IMR-90 (cell line): ENCODE measurements around the gene PHF21B. TPM values are rescaled to one million over a fixed set of nuclear protein-coding genes. Genes with fewer than 3 reads are reported as not detected.

Experiments
- ATAC-seq: fragments of 200-7000 bp; cut with Tn5 transposase; 2 replicates; pipeline ENCODE4 v1.9.1; 2020; ENCODE audit warnings: low read depth, mild to moderate bottlenecking, moderate library complexity
- BruUV-seq: library from RNA; stranded (reverse); fragments of 400-500 nt; replicated peaks from 2 replicates; lab custom pipeline; 2021; lab: Mats Ljungman, UMichigan
- CTCF ChIA-PET: fragments of 300-600 bp; formaldehyde crosslinking; extraction: SDS; loops from one replicate; lab custom pipeline; 2021; ENCODE audit warnings: antibody characterized with exemption; lab: Yijun Ruan, JAX
- POLR2A ChIA-PET: fragments of 300-600 bp; sonication (Branson Sonifier 250); formaldehyde crosslinking; loops from one replicate; lab custom pipeline; 2022; ENCODE audit warnings: antibody characterized with exemption; ENCODE audit not compliant: unreplicated experiment; lab: Charles Lee
- DNase-seq: peaks from one replicate; pipeline ENCODE4 v3.0.0; 2013
- H2AFZ ChIP-seq: replicated peaks from 2 replicates; pipeline ENCODE3; 2013; ENCODE audit warnings: low read length, mild to moderate bottlenecking; ENCODE audit not compliant: poor library complexity
- H2AK5ac ChIP-seq: 2 replicates; pipeline ENCODE4 v1.6.1; 2013; ENCODE audit warnings: low read depth, low read length, inconsistent platforms
- H2AK9ac ChIP-seq: replicated peaks from 2 replicates; pipeline ENCODE3; 2013; ENCODE audit warnings: mild to moderate bottlenecking, low read depth, low read length, moderate library complexity; ENCODE audit not compliant: poor library complexity
- H2BK120ac ChIP-seq: 2 replicates; pipeline ENCODE4 v1.6.1; 2013; ENCODE audit warnings: low read depth, low read length, inconsistent platforms
- H2BK15ac ChIP-seq: 3 replicates; pipeline ENCODE4 v1.6.1; 2013; ENCODE audit warnings: low read depth, low read length, inconsistent platforms
- H2BK20ac ChIP-seq: 2 replicates; pipeline ENCODE4 v1.6.1; 2013; ENCODE audit warnings: low read depth, mild to moderate bottlenecking, inconsistent platforms, low read length, moderate library complexity
- H2BK5ac ChIP-seq: 2 replicates; pipeline ENCODE4 v1.6.1; 2013; ENCODE audit warnings: mild to moderate bottlenecking, low read depth, low read length, inconsistent platforms; ENCODE audit not compliant: poor library complexity, severe bottlenecking
- H3K14ac ChIP-seq: replicated peaks from 2 replicates; pipeline ENCODE4 v1.6.1; 2013; ENCODE audit warnings: low read depth, low read length, inconsistent platforms
- H3K18ac ChIP-seq: 2 replicates; pipeline ENCODE4 v1.6.1; 2013; ENCODE audit warnings: low read depth, low read length, control low read depth
- H3K23ac ChIP-seq: 2 replicates; pipeline ENCODE4 v1.6.1; 2013; ENCODE audit warnings: low read depth, low read length, inconsistent platforms
- H3K27ac ChIP-seq: 2 replicates; pipeline ENCODE4 v1.5.1; 2013; ENCODE audit warnings: mild to moderate bottlenecking, control low read depth, low read length; ENCODE audit not compliant: insufficient read depth
- H3K27me3 ChIP-seq: 2 replicates; pipeline ENCODE4 v1.6.1; 2013; ENCODE audit warnings: low read length; ENCODE audit not compliant: control insufficient read depth, insufficient read depth
- H3K36me3 ChIP-seq: 2 replicates; pipeline ENCODE4 v1.6.1; 2013; ENCODE audit warnings: low read length, mixed read lengths; ENCODE audit not compliant: control insufficient read depth, insufficient read depth
- H3K4ac ChIP-seq: 2 replicates; pipeline ENCODE4 v1.6.1; 2013; ENCODE audit warnings: low read depth, low read length, inconsistent platforms
- H3K4me1 ChIP-seq: 2 replicates; pipeline ENCODE4 v1.6.1; 2013; ENCODE audit warnings: low read length, mixed read lengths; ENCODE audit not compliant: control insufficient read depth, insufficient read depth
- H3K4me2 ChIP-seq: 2 replicates; pipeline ENCODE4 v1.6.1; 2013; ENCODE audit warnings: low read depth, mild to moderate bottlenecking, control low read depth, low read length, moderate library complexity
- H3K4me3 ChIP-seq: 2 replicates; pipeline ENCODE4 v1.5.1; 2013; ENCODE audit warnings: low read depth, mild to moderate bottlenecking, control low read depth, low read length, moderate library complexity; ENCODE audit not compliant: insufficient read depth
- H3K56ac ChIP-seq: 2 replicates; pipeline ENCODE4 v1.6.1; 2013; ENCODE audit warnings: low read length, inconsistent platforms; ENCODE audit not compliant: insufficient read depth; ENCODE audit errors: extremely low read depth
- H3K79me1 ChIP-seq, 2 experiments: 2 replicates each; pipeline ENCODE4 v1.6.1; 2013; ENCODE audit warnings: low read length in 2 of 2, inconsistent platforms in 1 of 2, low read depth in 1 of 2
- H3K9ac ChIP-seq: 2 replicates; pipeline ENCODE4 v1.6.1; 2013; ENCODE audit warnings: low read depth, low read length, control low read depth
- H3K9me1 ChIP-seq: 2 replicates; pipeline ENCODE4 v1.6.1; 2013; ENCODE audit warnings: low read length, inconsistent platforms; ENCODE audit not compliant: insufficient read depth
- H3K9me3 ChIP-seq: 2 replicates; pipeline ENCODE4 v1.6.1; 2013; ENCODE audit warnings: low read length; ENCODE audit not compliant: control insufficient read depth, insufficient read depth
- H4K20me1 ChIP-seq: 2 replicates; pipeline ENCODE4 v1.6.1; 2013; ENCODE audit warnings: low read length, inconsistent platforms; ENCODE audit not compliant: insufficient read depth
- H4K5ac ChIP-seq: 2 replicates; pipeline ENCODE4 v1.6.1; 2013; ENCODE audit warnings: mild to moderate bottlenecking, low read depth, low read length, control low read depth
- H4K8ac ChIP-seq, 2 experiments: 2 replicates each; pipeline ENCODE4 v1.6.1; 2013; ENCODE audit warnings: low read depth in 2 of 2, low read length in 2 of 2, control low read depth in 1 of 2, inconsistent platforms in 1 of 2
- H4K91ac ChIP-seq: 2 replicates; pipeline ENCODE4 v1.6.1; 2013; ENCODE audit warnings: low read depth, low read length, inconsistent platforms; ENCODE audit not compliant: insufficient read depth
- BHLHE40 ChIP-seq: fragments of 150-350 bp; IDR thresholded peaks from 2 replicates; pipeline ENCODE4 v1.6.1; 2016; ENCODE audit warnings: mild to moderate bottlenecking, low read depth, low read length
- CEBPB ChIP-seq: IDR thresholded peaks from 2 replicates; pipeline ENCODE4 v1.6.1; 2012; ENCODE audit warnings: low read depth, low read length, improper control_type of control experiment
- CHD1 ChIP-seq: IDR thresholded peaks from 2 replicates; pipeline ENCODE4 v1.6.1; 2012; ENCODE audit warnings: low read depth, low read length, improper control_type of control experiment
- MAFK ChIP-seq: IDR thresholded peaks from 2 replicates; pipeline ENCODE4 v1.6.1; 2012; ENCODE audit warnings: low read depth, low read length, improper control_type of control experiment
- MAZ ChIP-seq: IDR thresholded peaks from 2 replicates; pipeline ENCODE4 v1.6.1; 2012; ENCODE audit warnings: low read depth, mild to moderate bottlenecking, low read length, improper control_type of control experiment, moderate library complexity, borderline replicate concordance
- MXI1 ChIP-seq: IDR thresholded peaks from 2 replicates; pipeline ENCODE4 v1.6.1; 2012; ENCODE audit warnings: low read depth, mild to moderate bottlenecking, low read length, moderate library complexity, borderline replicate concordance
- POLR2A ChIP-seq: IDR thresholded peaks from 2 replicates; pipeline ENCODE4 v1.6.1; 2012; ENCODE audit warnings: mild to moderate bottlenecking, low read depth, low read length
- RAD21 ChIP-seq: IDR thresholded peaks from 2 replicates; pipeline ENCODE4 v1.6.1; 2012; ENCODE audit warnings: low read length, improper control_type of control experiment
- RCOR1 ChIP-seq: IDR thresholded peaks from 2 replicates; pipeline ENCODE4 v1.6.1; 2012; ENCODE audit warnings: mild to moderate bottlenecking, low read length, improper control_type of control experiment; ENCODE audit not compliant: insufficient replicate concordance
- RFX5 ChIP-seq: IDR thresholded peaks from 2 replicates; pipeline ENCODE4 v1.8.0; 2012; ENCODE audit warnings: low read depth, mild to moderate bottlenecking, low read length, moderate library complexity
- SMC3 ChIP-seq: fragments of 150-350 bp; IDR thresholded peaks from 2 replicates; pipeline ENCODE4 v1.6.1; 2016; ENCODE audit warnings: low read depth, mild to moderate bottlenecking, antibody characterized with exemption, low read length, moderate library complexity
- WGBS, 2 experiments: methylation state at CpG; one replicate each; pipeline versions ENCODE4 v1.1.5 to v1.1.7; 2013; ENCODE audit warnings: missing lambda C conversion rate in 2 of 2; ENCODE audit not compliant: insufficient read length in 1 of 2; ENCODE audit errors: extremely low coverage in 2 of 2; 5-methylcytosine and 5-hydroxymethylcytosine counted together
- dilution Hi-C: fragments of 300-500 bp; cut with HindIII; formaldehyde crosslinking; loops from one replicate; pipeline ENCODE4 v1.14.3; 2018; ENCODE audit warnings: low sequenced_read_pairs; ENCODE audit not compliant: unreplicated experiment
- in situ Hi-C: fragments of 300-500 bp; cut with MboI; formaldehyde crosslinking; loops from 3 replicates; pipeline ENCODE4 v1.14.3; 2019; ENCODE audit warnings: low sequenced_read_pairs, inconsistent platforms, mixed read lengths
- intact Hi-C: fragments of 100-400 bp; cut with micrococcal nuclease; formaldehyde crosslinking; loops from 2 replicates; pipeline ENCODE4 v1.10.0; 2022
- polyA plus RNA-seq, 3 experiments: library from polyadenylated mRNA; depleted of rRNA; stranded (reverse); fragments of >200 nt; gene quantifications; 2 replicates each; pipeline ENCODE4 v1.2.3, GENCODE V29; 2012; ENCODE audit warnings: low replicate concordance in 1 of 3
- total RNA-seq: library from RNA; depleted of rRNA; stranded (reverse); fragments of >200 nt; gene quantifications from 2 replicates; pipeline ENCODE4 v1.2.3, GENCODE V29; 2012
- TF ChIP-seq, protein P1 (sequence below): fragments of 150-350 bp; IDR thresholded peaks from 2 replicates; pipeline ENCODE4 v1.6.1; 2017; ENCODE audit warnings: mild to moderate bottlenecking, antibody characterized with exemption, low read length, low read depth
- TF ChIP-seq, protein P2 (sequence below): conservative IDR thresholded peaks from 2 replicates; pipeline ENCODE4 v1.5.1; 2012; ENCODE audit warnings: mild to moderate bottlenecking, low read depth, low read length, improper control_type of control experiment
- TF ChIP-seq, protein P3 (sequence below): fragments of 150-350 bp; IDR thresholded peaks from 2 replicates; pipeline ENCODE4 v1.6.1; 2016; ENCODE audit warnings: low read depth, mild to moderate bottlenecking, low read length, moderate library complexity, borderline replicate concordance

PHF21B gene
- total and polyA plus RNA-seq, 2 of the 4 experiments (the other 2 are of a cell fraction): 0.02 TPM; not detected in 1

DNA sequence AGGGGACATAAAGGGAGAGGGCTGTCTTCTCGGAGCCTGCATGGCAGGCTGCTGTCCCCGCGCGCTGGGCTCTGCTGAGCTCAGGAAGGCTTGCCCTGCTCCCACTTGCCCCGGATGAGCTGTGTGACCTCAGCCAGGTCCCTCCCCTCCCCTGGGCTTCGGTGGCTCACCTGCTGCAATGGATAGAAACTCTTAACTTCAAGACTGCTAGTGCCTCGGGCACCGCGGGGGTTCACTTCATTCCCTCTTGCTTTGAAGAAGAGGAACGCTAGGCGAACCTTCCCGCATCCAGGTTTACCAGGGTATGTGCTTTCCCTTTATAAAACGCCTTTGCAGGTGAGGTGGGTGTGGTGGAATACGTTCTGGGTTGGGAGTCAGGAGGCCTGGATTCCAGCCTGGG is 115.0 kb downstream of the PHF21B start:
- no peaks in the 10 kb centered on the region for H3K79me1 ChIP-seq
- CTCF ChIA-PET: no interaction called here
- in situ Hi-C loops: no loop called here

More for the DNA sequence above, 115.0 kb downstream of the PHF21B start:
- no peak overlapping the region for H4K5ac ChIP-seq
- intact Hi-C loops: no loop called here
- H3K56ac ChIP-seq: no peak overlapping the region
- no peaks in the 10 kb centered on the region for H3K4me1 ChIP-seq
- H3K9ac ChIP-seq: no peak overlapping the region
- no peak overlapping the region for H2AK9ac ChIP-seq
- DNase-seq (no peak), ATAC-seq (no peak)
- BruUV-seq: no TSS peak
- H2BK15ac ChIP-seq: no peak overlapping the region
- no peaks in the 10 kb centered on the region for H4K20me1 ChIP-seq
- dilution Hi-C loops: no loop called here
- H3K4me2 ChIP-seq: no peak overlapping the region
- H3K18ac ChIP-seq: no peak overlapping the region
- H3K4me3 ChIP-seq: no peak overlapping the region
- no peak overlapping the region for H3K4ac ChIP-seq
- TF ChIP-seq MAZ (no peak), CEBPB (no peak), RCOR1 (no peak), BHLHE40 (no peak), SMC3 (no peak), MXI1 (no peak), POLR2A (no peak), RAD21 (no peak), MAFK (no peak), CHD1 (no peak), RFX5 (no peak)
- TF ChIP-seq, protein P1, sequence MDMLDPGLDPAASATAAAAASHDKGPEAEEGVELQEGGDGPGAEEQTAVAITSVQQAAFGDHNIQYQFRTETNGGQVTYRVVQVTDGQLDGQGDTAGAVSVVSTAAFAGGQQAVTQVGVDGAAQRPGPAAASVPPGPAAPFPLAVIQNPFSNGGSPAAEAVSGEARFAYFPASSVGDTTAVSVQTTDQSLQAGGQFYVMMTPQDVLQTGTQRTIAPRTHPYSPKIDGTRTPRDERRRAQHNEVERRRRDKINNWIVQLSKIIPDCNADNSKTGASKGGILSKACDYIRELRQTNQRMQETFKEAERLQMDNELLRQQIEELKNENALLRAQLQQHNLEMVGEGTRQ: no peak
- TF ChIP-seq, protein P2, sequence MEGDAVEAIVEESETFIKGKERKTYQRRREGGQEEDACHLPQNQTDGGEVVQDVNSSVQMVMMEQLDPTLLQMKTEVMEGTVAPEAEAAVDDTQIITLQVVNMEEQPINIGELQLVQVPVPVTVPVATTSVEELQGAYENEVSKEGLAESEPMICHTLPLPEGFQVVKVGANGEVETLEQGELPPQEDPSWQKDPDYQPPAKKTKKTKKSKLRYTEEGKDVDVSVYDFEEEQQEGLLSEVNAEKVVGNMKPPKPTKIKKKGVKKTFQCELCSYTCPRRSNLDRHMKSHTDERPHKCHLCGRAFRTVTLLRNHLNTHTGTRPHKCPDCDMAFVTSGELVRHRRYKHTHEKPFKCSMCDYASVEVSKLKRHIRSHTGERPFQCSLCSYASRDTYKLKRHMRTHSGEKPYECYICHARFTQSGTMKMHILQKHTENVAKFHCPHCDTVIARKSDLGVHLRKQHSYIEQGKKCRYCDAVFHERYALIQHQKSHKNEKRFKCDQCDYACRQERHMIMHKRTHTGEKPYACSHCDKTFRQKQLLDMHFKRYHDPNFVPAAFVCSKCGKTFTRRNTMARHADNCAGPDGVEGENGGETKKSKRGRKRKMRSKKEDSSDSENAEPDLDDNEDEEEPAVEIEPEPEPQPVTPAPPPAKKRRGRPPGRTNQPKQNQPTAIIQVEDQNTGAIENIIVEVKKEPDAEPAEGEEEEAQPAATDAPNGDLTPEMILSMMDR: no peak
- TF ChIP-seq, protein P3, sequence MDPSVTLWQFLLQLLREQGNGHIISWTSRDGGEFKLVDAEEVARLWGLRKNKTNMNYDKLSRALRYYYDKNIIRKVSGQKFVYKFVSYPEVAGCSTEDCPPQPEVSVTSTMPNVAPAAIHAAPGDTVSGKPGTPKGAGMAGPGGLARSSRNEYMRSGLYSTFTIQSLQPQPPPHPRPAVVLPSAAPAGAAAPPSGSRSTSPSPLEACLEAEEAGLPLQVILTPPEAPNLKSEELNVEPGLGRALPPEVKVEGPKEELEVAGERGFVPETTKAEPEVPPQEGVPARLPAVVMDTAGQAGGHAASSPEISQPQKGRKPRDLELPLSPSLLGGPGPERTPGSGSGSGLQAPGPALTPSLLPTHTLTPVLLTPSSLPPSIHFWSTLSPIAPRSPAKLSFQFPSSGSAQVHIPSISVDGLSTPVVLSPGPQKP: no peak
- no peak overlapping the region for H2BK20ac ChIP-seq
- no peak overlapping the region for H4K91ac ChIP-seq
- no peak overlapping the region for H2AFZ ChIP-seq
- no peaks in the 10 kb centered on the region for H3K9me1 ChIP-seq
- H2AK5ac ChIP-seq: no peak overlapping the region
- no CpG with 5 or more reads among the region's 14 CpGs for WGBS, 2 experiments
- no peak overlapping the region for H4K8ac ChIP-seq
- peaks cover 3% of the 10 kb centered on the region; the same call in 1 of the 2 replicates for H3K27me3 ChIP-seq
- H3K36me3 ChIP-seq: no peaks in the 10 kb centered on the region
- no peak overlapping the region for H2BK120ac ChIP-seq
- POLR2A ChIA-PET: no interaction called here
- H3K27ac ChIP-seq: no peak overlapping the region
- H3K23ac ChIP-seq: no peak overlapping the region
- no peaks in the 10 kb centered on the region for H3K9me3 ChIP-seq
- no peak overlapping the region for H3K14ac ChIP-seq
- H2BK5ac ChIP-seq: no peak overlapping the region
